K562 (cell line): ENCODE measurements around the gene RAB3GAP1. TPM values are rescaled to one million over a fixed set of nuclear protein-coding genes. Genes with fewer than 3 reads are reported as not detected.

Source experiments
- ATAC-seq: fragments of 200-7000 bp; cut with Tn5 transposase; 3 replicates; pipeline ENCODE4 v1.9.1; 2020; ENCODE audit warnings: moderate library complexity
- BruUV-seq: library from RNA; stranded (reverse); fragments of 400-500 nt; replicated peaks from 2 replicates; lab custom pipeline; 2021; lab: Mats Ljungman, UMichigan
- CTCF ChIA-PET: fragments of 300-600 bp; formaldehyde crosslinking; extraction: SDS; loops from one replicate; lab custom pipeline; 2021; ENCODE audit warnings: low intra/inter-chr PET ratio; lab: Yijun Ruan, JAX
- POLR2A ChIA-PET: fragments of 300-600, 350-650 bp; sonication (Branson Sonifier 250); formaldehyde crosslinking; extraction: SDS; loops from one replicate; lab custom pipeline; 2021; ENCODE audit warnings: antibody characterized with exemption, inconsistent platforms; lab: Yijun Ruan, JAX
- DNase-seq, 4 experiments: peaks; one replicate each; pipeline versions ENCODE4 v3.0.0 to v3.0.0-alpha.2; 2011 to 2018; ENCODE audit warnings: low spot score in 3 of 4, mixed read lengths in 3 of 4; ENCODE audit errors: extremely low read depth in 1 of 4
- FAIRE-seq: peaks from 2 replicates; lab custom pipeline; 2011; peaks lifted over from hg19 to GRCh38; lab: Jason Lieb, UNC
- H2AFZ ChIP-seq: 2 replicates; pipeline ENCODE4 v1.6.0; 2011; ENCODE audit warnings: low read depth, low read length, control low read depth, inconsistent platforms
- H3K27ac ChIP-seq: fragments of 200-600 bp; 3 replicates; pipeline ENCODE4 v1.8.0; 2011; ENCODE audit warnings: low read depth, mild to moderate bottlenecking, control low read depth, inconsistent platforms, low read length, moderate library complexity, mixed read lengths; ENCODE audit errors: extremely low read depth
- H3K27me3 ChIP-seq, 2 experiments: fragments of 300-600 bp in 1 of 2; 2 replicates in 1 of 2; 3 replicates in 1 of 2; pipeline versions ENCODE4 v1.6.0 to v1.8.0; 2011; ENCODE audit warnings: inconsistent platforms in 2 of 2, low read length in 2 of 2, mild to moderate bottlenecking in 1 of 2, mixed read lengths in 1 of 2, moderate library complexity in 1 of 2; ENCODE audit not compliant: control insufficient read depth in 2 of 2, insufficient read depth in 2 of 2
- H3K36me3 ChIP-seq: fragments of 300-600 bp; 3 replicates; pipeline ENCODE4 v1.8.0; 2011; ENCODE audit warnings: mild to moderate bottlenecking, low read length, inconsistent platforms; ENCODE audit not compliant: control insufficient read depth, insufficient read depth
- H3K4me1 ChIP-seq, 2 experiments: fragments of 200-600 bp in 1 of 2; replicated peaks in 1 of 2; 2 replicates in 1 of 2; 3 replicates in 1 of 2; pipeline versions ENCODE4 v1.5.1 to v1.8.0; 2011; ENCODE audit warnings: inconsistent platforms in 2 of 2, low read length in 2 of 2, mild to moderate bottlenecking in 1 of 2, mixed read lengths in 1 of 2, moderate library complexity in 1 of 2; ENCODE audit not compliant: control insufficient read depth in 2 of 2, insufficient read depth in 2 of 2
- H3K4me2 ChIP-seq: 2 replicates; pipeline ENCODE4 v1.6.1; 2011; ENCODE audit warnings: low read length, control low read depth, inconsistent platforms, mixed read lengths; ENCODE audit not compliant: insufficient read depth
- H3K4me3 ChIP-seq: fragments of 200-600 bp; sonication (generic), shearing (Covaris generic); 2 replicates; pipeline ENCODE4 v1.5.1; 2016; ENCODE audit warnings: control low read depth, inconsistent platforms
- H3K79me2 ChIP-seq: fragments of 200-600 bp; 3 replicates; pipeline ENCODE4 v1.8.0; 2011; ENCODE audit warnings: low read length, inconsistent platforms; ENCODE audit not compliant: control insufficient read depth, insufficient read depth
- H3K9ac ChIP-seq, 2 experiments: 2 replicates each; pipeline versions ENCODE4 v1.6.0 to v1.6.1; 2011; ENCODE audit warnings: low read depth in 2 of 2, low read length in 2 of 2, control low read depth in 1 of 2, inconsistent platforms in 1 of 2, mild to moderate bottlenecking in 1 of 2, mixed read lengths in 1 of 2; ENCODE audit not compliant: insufficient read depth in 1 of 2
- H3K9me1 ChIP-seq: one replicate; pipeline ENCODE4 v1.6.0; 2011; ENCODE audit warnings: inconsistent platforms, mild to moderate bottlenecking, low read length, moderate library complexity; ENCODE audit not compliant: control insufficient read depth, insufficient read depth
- H3K9me3 ChIP-seq: replicated peaks from 2 replicates; pipeline ENCODE4 v1.5.1; 2011; ENCODE audit warnings: low read depth, low read length, inconsistent platforms; ENCODE audit not compliant: control insufficient read depth, insufficient read depth
- H4K20me1 ChIP-seq: replicated peaks from 2 replicates; pipeline ENCODE4 v1.6.1; 2011; ENCODE audit warnings: low read length, inconsistent platforms, mixed read lengths; ENCODE audit not compliant: control insufficient read depth, insufficient read depth
- BCL6 ChIP-seq: fragments of 250-450 bp; sonication (Bioruptor Pico); IDR thresholded peaks from 2 replicates; pipeline ENCODE4 v1.4.0; 2020
- C11orf30 ChIP-seq: fragments of 450-650 bp; IDR thresholded peaks from 2 replicates; pipeline ENCODE4 v1.6.1; 2016; ENCODE audit warnings: low read depth, mild to moderate bottlenecking
- ESRRB ChIP-seq: fragments of 250-450 bp; sonication (Bioruptor Pico); IDR thresholded peaks from 2 replicates; pipeline ENCODE4 v1.5.0; 2020; ENCODE audit warnings: mild to moderate bottlenecking, moderate library complexity, borderline replicate concordance
- FOXA1 ChIP-seq: fragments of 450-650 bp; IDR thresholded peaks from 2 replicates; pipeline ENCODE4 v1.6.1; 2016; ENCODE audit warnings: mild to moderate bottlenecking, borderline replicate concordance
- FUS ChIP-seq: fragments of 200-400 bp; formaldehyde crosslinking; optimal IDR thresholded peaks from 2 replicates; pipeline ENCODE3; 2017; ENCODE audit warnings: low read depth, low read length
- GTF2E2 ChIP-seq: fragments of 200-800 bp; sonication (Bioruptor generic); IDR thresholded peaks from 2 replicates; pipeline ENCODE4 v1.6.1; 2016; ENCODE audit warnings: missing genetic modification characterization, missing compliant biosample characterization
- HEY1 ChIP-seq: fragments of 250-450 bp; sonication (Bioruptor Pico); IDR thresholded peaks from 2 replicates; pipeline ENCODE4 v1.5.0; 2020; ENCODE audit warnings: mild to moderate bottlenecking, moderate library complexity, borderline replicate concordance
- HOXB6 ChIP-seq: fragments of 250-450 bp; sonication (Bioruptor Pico); IDR thresholded peaks from 2 replicates; pipeline ENCODE4 v1.5.1; 2022; ENCODE audit warnings: mild to moderate bottlenecking, borderline replicate concordance
- KAT7 ChIP-seq: sonication (generic); formaldehyde crosslinking; IDR thresholded peaks from 2 replicates; pipeline ENCODE4 v1.8.0; 2022; ENCODE audit warnings: missing genetic modification reagents, mild to moderate bottlenecking, borderline replicate concordance
- KLF1 ChIP-seq: fragments of 450-650 bp; IDR thresholded peaks from 2 replicates; pipeline ENCODE4 v1.6.1; 2016; ENCODE audit warnings: missing genetic modification characterization, missing compliant biosample characterization
- MIER1 ChIP-seq: fragments of 450-650 bp; IDR thresholded peaks from 2 replicates; pipeline ENCODE4 v1.6.1; 2016; ENCODE audit warnings: antibody characterized with exemption, mild to moderate bottlenecking, low read depth
- MXD1 ChIP-seq: fragments of 250-450 bp; sonication (Bioruptor Pico); IDR thresholded peaks from 2 replicates; pipeline ENCODE4 v1.8.0; 2021; ENCODE audit warnings: borderline replicate concordance, mild to moderate bottlenecking, moderate library complexity; ENCODE audit not compliant: poor library complexity, severe bottlenecking
- PHF21A ChIP-seq: fragments of 450-650 bp; IDR thresholded peaks from 2 replicates; pipeline ENCODE4 v1.6.1; 2017; ENCODE audit warnings: low read depth, borderline replicate concordance
- PHF8 ChIP-seq: fragments of 200-600 bp; sonication (generic); IDR thresholded peaks from 2 replicates; pipeline ENCODE4 v1.6.1; 2012; ENCODE audit warnings: mixed run types, mild to moderate bottlenecking, inconsistent platforms, low read length, moderate library complexity, borderline replicate concordance
- POLR3A ChIP-seq: IDR thresholded peaks from 2 replicates; pipeline ENCODE4 v1.6.1; 2011; ENCODE audit warnings: borderline replicate concordance, mild to moderate bottlenecking, moderate library complexity; ENCODE audit not compliant: insufficient read length, insufficient read depth; ENCODE audit errors: extremely low read depth
- PYGO2 ChIP-seq: fragments of 450-650 bp; IDR thresholded peaks from 2 replicates; pipeline ENCODE4 v1.6.1; 2016; ENCODE audit warnings: mild to moderate bottlenecking, missing genetic modification characterization, moderate library complexity, missing compliant biosample characterization
- SMAD4 ChIP-seq: fragments of 250-450 bp; sonication (Bioruptor Pico); conservative IDR thresholded peaks from 2 replicates; pipeline ENCODE4 v1.8.0; 2021; ENCODE audit warnings: inconsistent platforms, mild to moderate bottlenecking, moderate library complexity
- SPI1 ChIP-seq: IDR thresholded peaks from 2 replicates; pipeline ENCODE4 v1.6.1; 2011; ENCODE audit warnings: low read depth, low read length, control low read depth, borderline replicate concordance
- TFAM ChIP-seq: fragments of 250-450 bp; sonication (Bioruptor Pico); conservative IDR thresholded peaks from 2 replicates; pipeline ENCODE4 v1.5.0; 2021; ENCODE audit warnings: mild to moderate bottlenecking, moderate library complexity
- TOE1 ChIP-seq, 2 experiments: fragments of 450-650 bp in 1 of 2; sonication (generic) in 1 of 2; formaldehyde crosslinking in 1 of 2; IDR thresholded peaks; 2 replicates each; pipeline versions ENCODE4 v1.7.1 to v1.8.0; 2016 to 2022; ENCODE audit warnings: borderline replicate concordance in 2 of 2, mild to moderate bottlenecking in 2 of 2, antibody characterized with exemption in 1 of 2, inconsistent platforms in 1 of 2, low read depth in 1 of 2, missing genetic modification reagents in 1 of 2, moderate library complexity in 1 of 2
- ZBED1 ChIP-seq: IDR thresholded peaks from 2 replicates; pipeline ENCODE4 v1.6.1; 2014
- ZNF124 ChIP-seq: sonication (generic); formaldehyde crosslinking; IDR thresholded peaks from 2 replicates; pipeline ENCODE4 v1.8.1; 2022; ENCODE audit warnings: missing genetic modification reagents
- ZNF311 ChIP-seq: fragments of 250-450 bp; sonication (Bioruptor Pico); IDR thresholded peaks from 2 replicates; pipeline ENCODE4 v1.4.0; 2020; ENCODE audit warnings: mild to moderate bottlenecking, moderate library complexity
- ZNF316 ChIP-seq: fragments of 450-650 bp; IDR thresholded peaks from 2 replicates; pipeline ENCODE4 v1.6.1; 2016
- WGBS: fragments of 100-300 bp; shearing (Covaris generic); methylation state at CpG from one replicate; pipeline ENCODE4 v1.1.6; 2016; ENCODE audit warnings: low coverage, mixed read lengths; ENCODE audit not compliant: insufficient coverage; ENCODE audit errors: missing lambda C conversion rate; 5-methylcytosine and 5-hydroxymethylcytosine counted together
- in situ Hi-C: fragments of 300-500 bp; cut with MboI; formaldehyde crosslinking; loops from 4 replicates; pipeline ENCODE4 v1.15.0; 2018; ENCODE audit warnings: inconsistent platforms, mixed read lengths
- intact Hi-C: fragments of 100-400 bp; cut with micrococcal nuclease; formaldehyde crosslinking; loops from 2 replicates; pipeline ENCODE4 v1.14.2; 2022
- polyA plus RNA-seq, 8 experiments: library from polyadenylated mRNA; depleted of rRNA in 4 of 8; stranded (reverse) in 5 of 8; unstranded in 3 of 8; fragments of >200 nt; fragmentation: Nextera tagmentation in 2 of 8; fragmentation: Illumina TruSeq in 1 of 8; extraction: Ambion mirVana in 2 of 8; extraction: Trizol in 1 of 8; gene quantifications; 2 replicates each; pipeline versions ENCODE4 v1.2.1 to v1.2.3, GENCODE V29; 2011 to 2014; ENCODE audit warnings: inconsistent platforms in 1 of 8, missing spikeins in 1 of 8
- total RNA-seq, 7 experiments: library from RNA; depleted of rRNA in 6 of 7; stranded (reverse); fragments of >200 nt in 6 of 7; fragmentation: Illumina TruSeq in 2 of 7; extraction: Trizol in 2 of 7; gene quantifications; 2 replicates each; pipeline versions ENCODE4 v1.2.1 to v1.2.3, GENCODE V29; 2011 to 2021; ENCODE audit warnings: low replicate concordance in 1 of 7
- TF ChIP-seq, protein P1 (sequence below): fragments of 250-450 bp; sonication (Bioruptor Pico); IDR thresholded peaks from 2 replicates; pipeline ENCODE4 v1.8.0; 2022; ENCODE audit warnings: inconsistent platforms

RAB3GAP1 gene
- total and polyA plus RNA-seq, 9 of the 15 experiments (the other 6 are each of a cell fraction or from before 2014, with no cell fraction given), result 15.5 to 48.6 (median 33.0) TPM

GRCh38 chr2:135125940-135126339 lies 73.8 kb downstream of the RAB3GAP1 start:
- BruUV-seq, result no TSS peak
- Histone ChIP-seq H3K36me3 (peaks cover 56% of the 10 kb centered on the region), H3K9me1 (no peaks in the 10 kb centered on the region), H4K20me1 (no peaks in the 10 kb centered on the region), H3K4me1 (no peaks in the 10 kb centered on the region), H3K9me3 (no peaks in the 10 kb centered on the region), H3K27me3 (no peaks in the 10 kb centered on the region), H3K27ac (no peak overlapping the region), H3K4me3 (no peak overlapping the region), H3K79me2 (no peaks in the 10 kb centered on the region), H2AFZ (no peak overlapping the region), H3K4me2 (no peak overlapping the region), H3K9ac (no peak overlapping the region)
- no peak for FAIRE-seq
- CTCF ChIA-PET, result no interaction called here
- in situ Hi-C loops (no loop called here), intact Hi-C loops (no loop called here)
- WGBS, result 100% methylated on average over 2 of the region's 2 CpGs
- POLR2A ChIA-PET, result no interaction called here
- DNase-seq, result no peak
- ATAC-seq, result no peak
- TF ChIP-seq, protein P1, sequence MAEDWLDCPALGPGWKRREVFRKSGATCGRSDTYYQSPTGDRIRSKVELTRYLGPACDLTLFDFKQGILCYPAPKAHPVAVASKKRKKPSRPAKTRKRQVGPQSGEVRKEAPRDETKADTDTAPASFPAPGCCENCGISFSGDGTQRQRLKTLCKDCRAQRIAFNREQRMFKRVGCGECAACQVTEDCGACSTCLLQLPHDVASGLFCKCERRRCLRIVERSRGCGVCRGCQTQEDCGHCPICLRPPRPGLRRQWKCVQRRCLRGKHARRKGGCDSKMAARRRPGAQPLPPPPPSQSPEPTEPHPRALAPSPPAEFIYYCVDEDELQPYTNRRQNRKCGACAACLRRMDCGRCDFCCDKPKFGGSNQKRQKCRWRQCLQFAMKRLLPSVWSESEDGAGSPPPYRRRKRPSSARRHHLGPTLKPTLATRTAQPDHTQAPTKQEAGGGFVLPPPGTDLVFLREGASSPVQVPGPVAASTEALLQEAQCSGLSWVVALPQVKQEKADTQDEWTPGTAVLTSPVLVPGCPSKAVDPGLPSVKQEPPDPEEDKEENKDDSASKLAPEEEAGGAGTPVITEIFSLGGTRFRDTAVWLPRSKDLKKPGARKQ (CRISPR knock-in tag), result no peak
- TF ChIP-seq FOXA1 (no peak), HEY1 (CRISPR knock-in tag) (no peak), BCL6 (CRISPR knock-in tag) (no peak), FUS (no peak), MIER1 (no peak), KLF1 (no peak), PHF8 (no peak), ZNF311 (CRISPR knock-in tag) (no peak), ZBED1 (no peak), ZNF316 (peak; percentile 94), ESRRB (CRISPR knock-in tag) (no peak), SPI1 (no peak), HOXB6 (CRISPR knock-in tag) (no peak), PHF21A (no peak), SMAD4 (CRISPR knock-in tag) (no peak), TOE1 (IDR thresholded peaks at IDR 0.05; ENCODE audit: borderline replicate concordance) (no peak), TOE1 (CRISPR knock-in tag; IDR thresholded peaks at IDR 0.05; ENCODE audit: borderline replicate concordance, low read depth) (no peak), ZNF124 (CRISPR knock-in tag) (no peak), PYGO2 (tag) (no peak), TFAM (CRISPR knock-in tag) (no peak), C11orf30 (peak; percentile 86), GTF2E2 (tag) (no peak), POLR3A (no peak), MXD1 (CRISPR knock-in tag) (no peak), KAT7 (CRISPR knock-in tag) (no peak)
